Measurements from ENCODE around the gene HLA-B.
A peak's percentile ranks its signal among the peaks of the same experiment; 100 is the strongest.

DNA sequence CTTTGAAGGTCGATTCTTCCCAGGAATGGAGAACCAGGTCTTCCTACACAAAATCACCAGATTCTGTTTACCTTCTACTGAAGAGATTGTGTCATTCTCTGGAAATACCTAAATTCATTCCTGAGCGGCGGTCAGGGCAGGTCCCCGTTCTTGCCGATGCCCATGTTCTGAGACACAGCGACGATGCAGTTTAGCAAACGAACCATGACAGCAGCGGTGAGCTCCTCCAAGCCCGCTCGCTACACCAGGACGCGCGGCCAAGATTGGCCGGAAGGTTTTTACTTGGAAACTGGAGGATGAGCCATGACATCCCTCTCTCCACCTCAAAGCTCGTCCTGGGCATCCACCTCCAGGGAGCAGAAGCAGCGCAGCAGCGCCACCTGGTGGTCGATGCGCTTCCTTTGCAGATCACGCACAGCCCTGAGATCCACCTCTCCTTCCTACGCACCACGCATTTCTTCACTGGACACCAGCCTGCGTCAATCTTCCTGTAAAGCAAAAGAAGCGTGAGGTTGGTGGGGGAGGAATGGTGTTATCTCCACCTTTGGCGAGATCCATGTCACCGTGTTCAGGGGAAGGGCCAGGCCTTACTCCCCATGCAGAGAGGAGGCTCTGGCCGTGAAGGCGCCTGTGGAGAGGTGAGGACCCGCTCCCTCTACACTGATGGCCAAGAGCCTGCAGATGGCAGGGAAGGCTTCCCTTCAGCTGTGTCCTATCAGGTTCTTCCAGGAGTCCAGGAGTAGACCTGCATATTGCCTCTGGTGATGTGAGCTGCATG, 9.9 kb upstream of the HLA-B start:
- TF ChIP-seq, protein P1, sequence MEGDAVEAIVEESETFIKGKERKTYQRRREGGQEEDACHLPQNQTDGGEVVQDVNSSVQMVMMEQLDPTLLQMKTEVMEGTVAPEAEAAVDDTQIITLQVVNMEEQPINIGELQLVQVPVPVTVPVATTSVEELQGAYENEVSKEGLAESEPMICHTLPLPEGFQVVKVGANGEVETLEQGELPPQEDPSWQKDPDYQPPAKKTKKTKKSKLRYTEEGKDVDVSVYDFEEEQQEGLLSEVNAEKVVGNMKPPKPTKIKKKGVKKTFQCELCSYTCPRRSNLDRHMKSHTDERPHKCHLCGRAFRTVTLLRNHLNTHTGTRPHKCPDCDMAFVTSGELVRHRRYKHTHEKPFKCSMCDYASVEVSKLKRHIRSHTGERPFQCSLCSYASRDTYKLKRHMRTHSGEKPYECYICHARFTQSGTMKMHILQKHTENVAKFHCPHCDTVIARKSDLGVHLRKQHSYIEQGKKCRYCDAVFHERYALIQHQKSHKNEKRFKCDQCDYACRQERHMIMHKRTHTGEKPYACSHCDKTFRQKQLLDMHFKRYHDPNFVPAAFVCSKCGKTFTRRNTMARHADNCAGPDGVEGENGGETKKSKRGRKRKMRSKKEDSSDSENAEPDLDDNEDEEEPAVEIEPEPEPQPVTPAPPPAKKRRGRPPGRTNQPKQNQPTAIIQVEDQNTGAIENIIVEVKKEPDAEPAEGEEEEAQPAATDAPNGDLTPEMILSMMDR (IDR thresholded peaks at IDR 0.05): peak; percentile 88 to 96 (median 94)
- no peak for TF ChIP-seq POLR2A (IDR thresholded peaks at IDR 0.05)

Measured in right lobe of liver (tissue), 4 donors.